NCI-H1092 (cell line): ENCODE measurements around the gene IQSEC1.

Source experiments
- DNase-seq: peaks from one replicate; lab custom pipeline; 2025; lab: John Stamatoyannopoulos, UW

The IQSEC1 gene

DNA sequence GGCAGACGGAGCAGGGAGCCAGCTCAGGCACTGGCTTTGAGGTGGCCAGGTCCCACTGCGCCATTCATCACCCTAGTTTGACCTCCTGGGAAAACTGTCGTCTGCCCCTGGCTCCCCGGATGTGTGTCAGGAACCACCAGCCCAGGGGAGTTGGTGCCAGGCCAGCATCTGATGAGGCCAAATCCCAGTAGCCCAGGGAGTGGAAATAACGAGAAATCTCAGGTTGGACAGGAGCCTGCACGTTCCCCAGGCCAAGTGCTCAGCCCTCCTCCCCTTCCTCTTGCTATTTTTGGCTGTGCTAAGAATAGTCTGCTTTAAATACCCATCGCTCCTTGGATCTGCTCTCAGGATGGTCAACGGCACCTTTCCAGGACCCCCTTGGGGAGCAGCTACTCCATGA is 138.8 kb downstream of the IQSEC1 start:
- DNase-seq, result no peak

DNA sequence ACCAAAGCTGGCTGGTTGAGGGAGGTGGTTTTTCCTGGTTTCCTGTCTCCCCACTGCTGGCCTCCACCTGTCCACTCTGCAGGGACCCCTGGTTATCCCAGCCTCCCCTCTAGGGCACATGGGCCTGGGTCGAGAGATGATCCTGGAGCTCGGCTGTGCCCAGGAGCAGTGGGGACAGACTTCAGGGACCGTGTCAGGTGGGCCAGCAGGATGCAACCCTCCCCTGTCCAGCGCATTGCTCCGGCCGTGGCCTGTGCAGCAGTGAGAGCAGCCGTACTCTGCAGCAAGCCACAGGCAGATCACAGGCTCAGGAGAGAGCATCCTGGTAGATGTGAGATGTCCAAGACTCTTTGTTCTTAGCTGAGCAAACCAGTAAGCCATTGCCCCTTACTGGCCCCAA is 139.3 kb downstream of the IQSEC1 start:
- no peak for DNase-seq

DNA sequence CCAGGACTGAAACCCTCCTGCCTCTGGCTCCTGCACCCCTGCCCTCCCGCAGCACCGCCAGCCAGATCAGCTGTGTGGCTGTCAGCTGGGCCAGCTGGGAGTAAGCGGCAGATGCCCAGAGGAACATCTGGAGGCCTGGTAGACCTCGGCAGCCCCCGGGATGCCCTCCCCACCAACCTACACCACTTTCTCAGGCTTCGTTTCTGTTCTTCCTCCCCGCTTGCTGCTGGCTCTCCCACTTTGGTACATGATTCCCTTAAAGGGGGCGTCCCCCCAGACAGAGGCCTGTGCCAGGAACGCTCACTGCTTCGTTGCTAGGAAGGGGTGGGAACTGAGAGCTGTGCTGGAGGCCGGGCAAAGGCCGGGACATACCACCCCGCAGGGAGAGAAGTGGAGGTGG is 140.5 kb downstream of the IQSEC1 start:
- DNase-seq, result no peak

DNA sequence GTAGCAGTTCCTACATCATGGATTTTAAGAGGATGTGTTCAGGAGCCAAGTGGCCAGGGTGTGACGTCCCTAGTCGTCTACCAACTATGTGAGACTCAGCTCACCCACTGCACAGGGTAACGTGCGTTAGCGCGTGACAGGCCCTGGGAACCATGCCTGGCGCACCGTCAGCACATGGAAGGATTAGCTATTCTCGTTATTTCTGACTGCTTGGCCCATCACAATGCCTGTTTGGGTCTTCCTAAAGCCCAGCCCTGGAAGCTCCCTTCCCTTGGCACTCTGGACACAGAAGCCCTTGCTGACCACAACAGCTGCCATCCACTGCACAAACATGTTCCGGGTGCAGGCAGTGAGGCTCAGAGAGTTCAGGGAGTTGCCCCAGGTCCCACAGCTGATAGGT is 140.9 kb downstream of the IQSEC1 start:
- DNase-seq, result no peak

DNA sequence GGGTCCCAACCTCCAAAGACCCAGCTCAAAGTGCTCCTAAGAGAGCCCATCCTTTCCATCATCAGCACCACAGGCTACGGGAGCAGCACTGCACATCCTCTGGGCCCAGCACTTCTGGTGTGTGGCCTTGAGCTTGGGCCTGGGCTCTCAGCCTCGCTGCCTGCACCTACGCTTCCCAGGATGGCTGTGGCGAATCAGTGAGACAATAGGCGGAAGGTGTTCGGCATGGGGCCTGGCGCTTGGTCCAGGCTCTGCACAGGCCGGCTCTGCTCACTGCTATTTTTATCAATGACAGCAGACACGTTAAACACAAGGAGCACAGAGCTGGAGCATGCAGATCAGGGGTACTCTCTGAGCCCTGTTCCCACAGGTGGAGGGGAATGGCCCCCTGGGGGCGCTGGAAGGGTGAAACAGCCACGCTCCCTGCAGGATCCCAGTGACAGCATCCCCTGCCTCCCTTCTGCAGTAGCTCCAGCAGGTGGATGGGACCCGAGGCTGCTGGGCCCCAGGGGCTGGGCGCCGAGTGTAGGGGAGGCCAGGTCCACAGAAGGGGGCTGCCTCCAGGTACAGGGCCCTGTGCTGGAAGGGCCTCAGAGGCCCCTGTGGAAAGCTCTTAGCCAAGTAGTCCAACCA is 141.8 kb downstream of the IQSEC1 start:
- no peak for DNase-seq

DNA sequence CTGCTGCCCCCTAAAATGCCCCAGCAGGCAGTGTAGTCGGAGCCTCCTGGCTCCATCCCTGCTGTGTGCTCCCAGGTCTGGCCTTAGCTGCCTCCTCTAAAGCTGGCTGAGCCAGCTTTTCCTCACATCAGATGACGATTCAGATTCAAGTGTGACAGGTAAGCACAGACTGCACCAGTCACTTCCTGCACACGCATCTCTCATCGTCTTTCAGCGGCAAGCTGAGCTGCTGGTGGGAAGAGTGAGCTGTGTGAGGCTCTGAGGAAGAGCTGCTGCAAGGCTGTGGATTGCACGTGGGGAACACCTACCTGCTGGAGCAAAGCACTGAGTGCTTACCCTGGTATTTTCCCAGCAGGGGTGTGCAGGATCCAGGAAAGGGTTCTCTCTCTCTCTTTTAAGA is 143.4 kb downstream of the IQSEC1 start:
- DNase-seq, result no peak

DNA sequence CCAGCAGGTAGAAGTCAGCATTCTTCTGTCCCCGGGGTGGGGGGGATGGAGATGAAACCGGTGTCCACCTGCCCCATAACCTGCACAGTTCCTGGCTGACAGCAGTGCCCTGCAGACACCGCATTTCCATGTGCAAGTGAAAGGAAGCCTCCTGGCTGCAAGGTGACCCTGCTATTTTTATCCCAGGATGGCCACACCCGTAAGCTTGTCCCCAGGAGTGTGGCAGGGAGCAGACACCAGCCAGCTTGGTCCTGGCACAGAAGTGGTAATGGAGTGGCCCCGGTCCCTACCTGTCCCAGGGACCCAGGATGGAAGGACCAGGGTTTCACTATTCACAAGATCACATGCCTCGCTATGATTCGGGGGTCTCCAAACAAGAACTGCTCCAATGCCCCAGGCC is 146.6 kb downstream of the IQSEC1 start:
- DNase-seq, result no peak

DNA sequence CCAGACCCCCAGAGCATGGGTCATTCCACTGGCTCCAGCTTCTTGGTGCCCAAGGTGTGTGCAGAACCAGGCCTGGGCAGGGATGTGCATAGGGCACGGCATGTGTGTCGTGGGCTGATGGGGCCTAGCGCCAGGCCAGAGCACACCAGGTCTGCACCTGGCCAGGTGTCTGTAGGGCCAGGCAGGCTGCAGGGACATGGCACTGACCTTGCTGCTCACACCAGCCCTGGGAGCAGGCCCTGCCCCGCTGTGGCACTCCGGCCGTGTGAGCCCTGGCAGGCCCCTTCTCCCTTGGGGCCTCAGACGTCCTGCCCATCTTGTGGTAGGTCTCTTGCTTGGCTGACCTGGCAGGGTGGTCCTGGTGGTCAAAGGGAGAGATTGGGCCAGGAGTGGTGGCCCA is 147.6 kb downstream of the IQSEC1 start:
- no peak for DNase-seq

DNA sequence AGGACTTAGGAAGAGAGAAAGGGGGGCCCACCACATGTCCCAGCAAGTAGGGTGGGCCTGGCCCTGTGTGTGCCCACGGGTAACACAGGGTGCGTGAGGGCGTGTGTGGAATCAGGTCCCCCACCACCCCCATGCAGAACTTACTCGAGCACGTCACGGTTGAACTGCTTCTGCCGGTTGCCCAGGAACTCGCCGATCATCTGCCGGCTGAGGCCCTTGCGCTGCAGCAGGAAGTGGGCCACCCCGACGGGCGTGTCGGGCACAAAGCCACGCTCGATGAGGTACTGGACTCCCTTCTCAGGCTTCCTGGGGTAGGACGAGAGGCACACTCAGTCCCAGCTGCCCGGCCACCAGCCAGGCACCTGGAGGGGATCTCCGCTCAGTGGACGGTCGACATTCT is 148.8 kb downstream of the IQSEC1 start:
- no peak for DNase-seq

DNA sequence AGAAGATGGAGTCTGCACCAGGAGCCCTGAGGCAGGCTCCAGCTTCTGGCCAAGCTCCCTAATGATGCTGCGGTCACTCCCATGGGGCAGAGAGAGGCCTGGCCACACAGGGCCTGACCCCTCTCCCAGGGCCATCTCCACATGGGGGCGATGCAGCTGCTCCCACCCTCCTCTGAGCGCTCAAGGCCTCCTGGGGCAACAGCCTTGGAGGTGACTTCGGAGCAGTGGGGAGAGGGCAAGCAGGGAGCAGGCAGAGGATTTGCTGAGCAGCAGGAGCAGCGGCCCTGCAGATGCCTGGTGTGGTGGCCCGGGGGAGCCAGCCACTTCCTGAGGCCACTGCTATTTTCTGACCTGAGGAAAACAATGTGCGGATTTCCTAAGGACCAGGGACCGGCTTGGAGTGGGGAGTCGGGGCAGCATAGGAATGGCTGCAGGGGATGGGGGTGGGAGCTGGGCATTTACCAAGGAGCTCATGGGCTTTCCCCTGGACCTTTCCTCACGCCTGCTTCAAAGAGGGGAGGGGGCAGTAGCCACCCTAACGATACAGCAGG is 150.3 kb downstream of the IQSEC1 start:
- DNase-seq, result no peak

DNA sequence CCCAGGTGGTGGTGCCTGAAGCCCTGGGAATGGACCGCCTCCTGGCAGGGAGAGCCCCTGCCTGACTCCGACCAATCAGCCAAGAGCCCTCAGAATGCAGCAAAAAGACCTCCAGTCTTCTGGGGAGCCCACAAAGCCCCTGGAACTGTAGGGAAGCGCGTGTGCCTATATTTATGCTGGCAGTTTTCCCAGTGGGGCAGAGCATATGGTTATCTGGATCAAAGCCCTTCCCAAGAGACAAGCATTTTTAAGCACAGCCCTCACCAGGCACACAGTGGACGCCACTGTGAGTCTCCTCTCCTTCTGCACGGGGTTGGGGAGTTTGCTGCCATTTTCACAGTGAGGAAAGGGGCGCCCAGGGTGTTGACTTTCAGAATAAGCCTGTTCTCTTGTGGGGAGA is 150.9 kb downstream of the IQSEC1 start:
- no peak for DNase-seq

DNA sequence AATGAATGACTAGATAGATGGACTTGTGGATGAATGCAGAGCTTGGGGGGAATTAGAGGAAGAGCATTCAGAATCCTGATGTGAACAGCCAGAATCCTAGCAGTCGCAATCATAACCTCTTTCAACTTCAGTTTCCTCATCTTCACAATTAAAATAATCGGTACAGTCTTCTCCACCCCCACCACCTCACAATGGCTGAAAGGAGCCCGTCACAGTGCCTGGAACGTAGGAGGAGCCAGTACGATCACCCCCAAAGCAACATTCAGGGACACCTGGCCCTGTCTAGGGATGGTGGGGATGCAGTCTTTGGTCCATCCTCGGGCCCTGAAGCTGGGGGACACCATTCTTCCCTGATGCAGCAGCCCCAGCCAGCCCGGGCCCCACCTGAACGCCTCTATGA is 151.5 kb downstream of the IQSEC1 start:
- DNase-seq, result no peak

DNA sequence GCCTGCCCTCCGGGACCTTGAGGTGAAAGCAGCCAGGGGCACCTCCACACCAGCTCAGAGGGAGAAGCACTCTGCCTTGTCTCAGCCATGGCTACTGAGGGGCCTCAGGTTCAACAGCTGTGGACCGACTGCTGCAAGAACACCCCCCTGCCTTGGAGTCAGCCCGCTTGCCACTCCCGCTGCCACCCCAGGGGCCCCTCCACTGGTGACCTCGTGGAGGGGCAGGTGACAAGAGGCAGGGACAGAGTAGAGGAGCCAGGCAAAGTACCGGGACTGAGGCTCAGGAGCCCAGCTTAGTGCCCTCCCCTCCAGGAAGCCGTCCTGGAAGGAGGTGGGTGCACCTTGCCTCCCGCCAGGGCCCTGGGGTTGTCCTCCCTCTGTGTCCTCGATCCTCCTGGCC is 152.3 kb downstream of the IQSEC1 start:
- DNase-seq, result no peak

DNA sequence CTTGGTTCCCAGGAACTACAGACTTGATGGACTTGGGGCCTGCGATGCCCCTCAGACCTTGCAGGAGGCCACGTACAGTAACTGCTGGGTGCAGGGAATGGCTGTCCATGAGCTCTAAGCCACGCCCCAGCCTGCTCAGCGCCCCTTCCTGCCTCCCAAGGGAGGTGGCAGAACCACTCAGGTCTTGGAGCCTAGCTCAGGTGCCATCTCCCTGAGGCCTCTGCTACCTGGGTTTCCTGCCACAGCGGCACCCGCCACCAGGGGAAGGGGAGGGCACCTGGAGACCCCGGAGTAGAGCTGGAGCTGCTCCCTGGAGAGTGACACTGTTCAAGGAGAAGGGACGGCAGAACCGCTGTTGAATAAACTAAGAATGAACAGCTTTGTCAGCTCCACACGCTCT is 154.0 kb downstream of the IQSEC1 start:
- DNase-seq, result no peak

DNA sequence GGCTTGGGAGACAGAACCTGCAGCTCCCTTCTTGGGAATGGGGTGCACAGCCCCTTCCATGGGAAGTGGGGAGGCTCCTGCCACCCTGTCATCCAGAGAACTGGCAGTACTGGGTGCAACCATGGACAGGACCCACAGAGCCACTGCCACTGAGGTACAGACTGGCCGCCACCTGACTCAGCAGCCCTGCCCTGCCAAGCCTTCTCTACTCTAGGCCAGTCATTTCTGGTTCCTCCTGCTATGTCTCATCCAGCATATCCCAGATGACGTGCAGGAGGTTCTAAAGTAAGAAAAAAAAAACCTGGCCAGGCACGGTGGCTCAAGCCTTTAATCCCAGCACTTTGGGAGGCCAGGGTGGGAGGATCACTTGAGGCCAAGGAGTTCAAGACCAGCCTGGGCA is 155.0 kb downstream of the IQSEC1 start:
- DNase-seq, result no peak

DNA sequence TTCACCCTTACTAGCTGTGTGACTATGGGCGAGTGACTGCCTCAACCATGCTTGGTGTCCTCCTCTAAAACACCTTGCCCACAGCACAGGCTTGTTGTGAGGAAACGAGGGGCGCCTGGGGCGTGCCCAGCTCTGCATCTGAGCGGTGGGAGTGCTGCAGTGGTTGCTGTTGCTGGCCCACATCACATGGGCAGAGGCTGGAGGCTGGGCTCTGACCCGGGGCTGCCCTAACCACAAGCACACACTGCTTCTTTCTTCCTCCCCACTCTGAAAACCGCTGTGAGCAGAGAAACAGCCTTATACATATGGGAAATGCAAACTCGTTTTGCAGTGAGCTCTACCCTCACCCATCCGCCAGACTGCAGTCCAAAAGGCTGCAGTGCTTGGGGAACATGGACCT is 157.1 kb downstream of the IQSEC1 start:
- DNase-seq, result no peak

DNA sequence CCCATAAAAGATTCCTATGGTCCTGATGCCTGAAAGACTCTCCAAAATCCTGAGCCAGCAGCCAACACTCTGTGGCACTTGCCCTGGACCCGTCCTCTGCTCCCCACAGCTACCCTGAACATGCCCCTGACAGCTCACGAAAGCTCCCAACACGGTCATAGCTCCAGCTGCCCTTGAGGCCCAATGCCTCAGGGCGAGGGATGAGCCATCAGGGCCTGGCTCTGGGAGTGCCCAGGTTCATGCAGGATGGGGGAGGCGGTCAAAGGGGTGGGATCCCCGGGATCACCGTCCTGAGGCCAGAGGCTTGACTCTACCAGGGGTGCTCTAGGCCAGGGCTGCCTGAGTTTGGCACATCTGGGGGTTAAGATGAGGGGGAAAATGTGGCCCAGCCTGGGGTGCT is 159.1 kb downstream of the IQSEC1 start:
- DNase-seq, result no peak

DNA sequence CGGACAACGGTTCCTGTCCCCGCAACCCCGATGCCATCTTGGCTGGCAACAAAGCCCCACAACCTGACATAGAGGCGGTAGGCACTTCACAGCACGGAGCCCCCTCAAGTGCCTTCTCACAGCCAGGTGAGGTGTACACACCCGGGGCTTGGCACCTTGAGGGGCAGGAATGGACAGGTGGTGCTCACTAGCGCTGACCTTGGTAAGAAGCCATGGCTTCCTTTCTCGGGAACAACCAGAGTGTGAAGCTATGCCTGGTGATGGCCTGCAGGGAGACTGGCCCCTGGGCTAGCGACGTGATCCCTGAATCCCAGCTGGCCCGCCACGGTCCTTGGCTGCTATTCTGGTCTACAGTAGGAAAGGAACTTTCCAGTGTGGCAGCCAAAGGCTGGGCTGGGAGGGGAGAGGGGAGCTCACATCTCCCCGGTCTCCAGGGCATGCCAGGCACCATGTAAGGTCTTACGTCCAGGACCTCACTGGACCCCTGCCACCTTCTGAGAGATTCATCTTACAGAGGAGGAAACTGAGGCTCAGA is 161.3 kb downstream of the IQSEC1 start:
- DNase-seq, result no peak

DNA sequence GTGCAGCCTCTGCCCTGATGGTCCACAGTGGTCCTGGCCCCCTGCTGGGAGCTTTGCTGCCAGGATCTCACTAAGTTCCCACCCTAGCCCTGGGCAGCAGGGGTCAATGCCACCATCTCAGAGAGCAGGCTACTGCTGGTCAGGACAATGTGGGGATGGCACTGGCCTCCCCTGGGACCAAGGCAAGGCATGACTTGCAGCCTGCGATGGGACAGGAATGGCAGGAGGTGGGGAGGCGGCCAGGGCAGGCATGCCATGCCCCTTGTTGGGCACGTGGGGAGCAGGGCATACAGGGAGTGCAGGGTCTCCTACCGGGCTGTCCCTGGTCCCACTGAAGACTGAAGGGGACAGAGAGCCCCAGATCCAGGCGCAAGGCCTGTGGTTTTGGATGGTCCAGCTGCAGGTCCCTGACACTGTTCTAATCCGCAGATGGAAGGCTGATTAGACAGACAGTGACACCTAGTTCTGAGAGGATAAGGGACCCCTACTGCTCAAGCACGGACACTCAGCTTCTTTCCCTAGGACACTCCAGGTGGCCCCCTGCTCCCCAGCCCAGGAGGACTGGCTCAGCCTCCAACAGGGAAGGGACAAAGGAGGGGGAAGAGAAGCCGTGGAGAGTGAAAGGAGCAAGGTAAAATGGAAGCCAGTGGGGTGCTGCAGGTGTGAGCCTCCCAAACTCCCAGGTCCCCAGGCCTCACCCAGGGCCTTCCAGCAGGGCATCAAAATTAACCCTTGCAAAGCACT is 162.7 kb downstream of the IQSEC1 start:
- no peak for DNase-seq

DNA sequence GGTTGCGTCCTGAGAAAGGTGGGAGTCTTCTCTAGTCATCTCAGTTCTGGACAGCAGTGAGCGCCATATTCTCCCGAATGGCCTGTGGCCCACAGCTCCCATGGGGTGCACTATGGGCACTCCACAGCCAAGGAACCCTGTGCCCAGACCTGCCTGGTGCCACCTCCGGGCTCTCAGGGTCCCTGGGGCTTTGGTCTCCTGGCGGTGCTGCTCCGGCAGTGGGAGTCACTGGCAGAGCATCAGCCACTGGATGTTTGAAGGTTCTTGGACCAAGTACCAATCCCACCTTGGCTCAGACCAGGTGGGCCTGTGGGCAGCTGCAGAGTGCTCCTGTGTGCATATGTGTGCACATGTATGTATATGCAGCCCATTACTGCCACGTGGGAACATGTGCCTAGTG is 163.5 kb downstream of the IQSEC1 start:
- DNase-seq, result no peak

DNA sequence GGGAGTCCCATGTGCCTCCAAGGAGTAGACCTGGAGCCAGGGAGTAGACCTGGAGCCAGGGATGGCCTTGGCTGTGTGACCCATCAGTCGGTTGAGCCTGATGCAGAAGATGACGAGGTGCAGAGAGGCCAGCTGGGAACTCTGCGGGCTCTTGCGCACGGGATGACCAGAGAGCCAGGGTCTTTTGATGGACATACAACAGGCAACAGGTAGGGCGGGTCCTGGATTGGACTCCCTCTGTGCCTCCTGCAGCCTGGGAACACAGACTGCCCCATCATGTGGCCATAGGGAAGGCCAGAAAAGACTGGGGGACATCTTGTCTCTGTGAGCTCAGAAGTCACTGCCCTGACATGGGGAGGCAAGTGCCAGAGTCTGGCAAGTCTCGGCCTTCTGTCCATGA is 164.4 kb downstream of the IQSEC1 start:
- no peak for DNase-seq

DNA sequence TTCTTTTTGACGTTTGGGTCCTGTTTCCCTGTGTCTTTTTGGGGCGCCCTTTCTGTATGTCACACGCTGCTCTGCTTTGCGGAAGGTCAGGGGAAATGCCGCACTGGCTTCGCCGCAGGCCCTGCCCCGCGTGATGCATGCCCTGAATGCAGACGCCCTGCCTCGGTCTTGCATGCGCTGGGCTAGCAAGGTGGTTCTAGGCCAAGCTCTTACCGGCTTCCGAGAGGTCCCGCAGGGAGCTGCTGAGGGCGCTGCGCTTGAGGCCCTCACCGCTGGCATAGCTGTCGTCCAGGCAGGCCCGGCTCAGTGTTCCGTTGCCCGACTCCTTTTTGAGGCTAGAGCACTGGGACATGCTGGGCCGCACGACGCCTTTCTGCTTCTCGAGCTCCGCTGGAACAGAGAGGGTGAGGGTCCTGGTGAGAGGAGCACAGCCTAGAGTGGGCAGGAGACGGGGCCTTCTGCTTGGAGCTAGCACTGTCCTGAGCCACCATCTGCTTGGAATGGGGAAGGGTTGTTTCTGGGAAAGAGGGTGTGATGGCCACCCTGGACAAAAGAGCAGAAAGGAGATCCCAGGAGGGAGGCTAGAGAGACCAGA is 165.0 kb downstream of the IQSEC1 start:
- DNase-seq, result no peak

DNA sequence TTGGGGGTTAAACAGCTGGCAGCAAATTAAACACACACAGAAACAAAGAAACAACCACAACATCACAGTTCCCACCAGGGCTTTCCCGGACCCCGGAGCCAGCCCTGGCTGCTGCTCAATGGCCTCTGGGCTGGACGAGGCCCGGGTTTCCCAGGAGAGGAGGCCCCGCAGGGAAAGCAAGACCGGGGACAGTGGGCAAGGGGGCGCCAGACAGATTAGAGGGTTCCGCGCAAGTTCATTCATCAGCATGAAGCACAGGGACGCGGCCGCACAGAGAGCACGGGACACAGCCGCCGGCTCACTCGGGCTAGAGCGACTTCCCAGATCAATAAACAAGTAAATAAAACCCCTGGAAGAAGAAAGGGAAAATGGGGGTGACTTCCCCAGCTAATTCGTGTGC is 165.5 kb downstream of the IQSEC1 start:
- DNase-seq, result no peak
